A673 (cell line): ENCODE results near the gene CFD. TPM values are rescaled to one million over a fixed set of nuclear protein-coding genes. Genes with fewer than 3 reads are reported as not detected.
A peak's percentile ranks its signal among the peaks of the same experiment; 100 is the strongest.

Source experiments
- BruUV-seq: library from RNA; stranded (reverse); fragments of 400-500 nt; replicated peaks from 2 replicates; lab custom pipeline; 2021; lab: Mats Ljungman, UMichigan
- CTCF ChIA-PET: fragments of 300-600 bp; sonication (Branson Sonifier 250); formaldehyde crosslinking; loops from one replicate; lab custom pipeline; 2022; ENCODE audit warnings: antibody characterized with exemption; lab: Charles Lee
- POLR2A ChIA-PET: fragments of 300-600 bp; sonication (Branson Sonifier 250); formaldehyde crosslinking; loops from one replicate; lab custom pipeline; 2022; ENCODE audit warnings: antibody characterized with exemption; ENCODE audit not compliant: low non-redundant PET; lab: Charles Lee
- DNase-seq: peaks from one replicate; pipeline ENCODE4 v3.0.0-alpha.2; 2015; ENCODE audit warnings: low spot score
- H3K27ac ChIP-seq: fragments of 200-600 bp; sonication (generic); 2 replicates; pipeline ENCODE4 v1.5.1; 2016; ENCODE audit warnings: mixed run types, low read depth, mild to moderate bottlenecking, mixed read lengths, antibody characterized with exemption, low read length; ENCODE audit not compliant: poor library complexity, severe bottlenecking
- H3K27me3 ChIP-seq: fragments of 200-600 bp; sonication (generic); replicated peaks from 2 replicates; pipeline ENCODE4 v1.6.1; 2017; ENCODE audit warnings: mixed run types, low read depth, mild to moderate bottlenecking, mixed read lengths, antibody characterized with exemption, low read length; ENCODE audit not compliant: insufficient read depth, poor library complexity
- H3K36me3 ChIP-seq: fragments of 200-600 bp; sonication (generic); 2 replicates; pipeline ENCODE4 v1.6.1; 2016; ENCODE audit warnings: mixed run types, mild to moderate bottlenecking, mixed read lengths, antibody characterized with exemption, low read length; ENCODE audit not compliant: insufficient read depth, poor library complexity, severe bottlenecking
- H3K4me1 ChIP-seq: fragments of 200-600 bp; sonication (generic); 2 replicates; pipeline ENCODE4 v1.6.1; 2017; ENCODE audit warnings: mixed run types, mild to moderate bottlenecking, mixed read lengths, antibody characterized with exemption, low read length; ENCODE audit not compliant: insufficient read depth, poor library complexity, severe bottlenecking
- H3K4me3 ChIP-seq: fragments of 200-600 bp; sonication (generic); 2 replicates; pipeline ENCODE4 v1.5.1; 2016; ENCODE audit warnings: low read depth, mixed run types, mild to moderate bottlenecking, mixed read lengths, low read length; ENCODE audit not compliant: poor library complexity, severe bottlenecking
- H3K9me3 ChIP-seq: fragments of 200-600 bp; sonication (generic); 2 replicates; pipeline ENCODE4 v1.6.1; 2016; ENCODE audit warnings: mixed run types, low read depth, mild to moderate bottlenecking, mixed read lengths, antibody characterized with exemption, low read length; ENCODE audit not compliant: poor library complexity, severe bottlenecking
- EZH2 ChIP-seq: fragments of 200-600 bp; sonication (generic); IDR thresholded peaks from 2 replicates; pipeline ENCODE4 v1.6.1; 2017; ENCODE audit warnings: borderline replicate concordance, low read depth, mild to moderate bottlenecking, mixed read lengths, antibody characterized with exemption, low read length; ENCODE audit not compliant: poor library complexity, severe bottlenecking
- intact Hi-C: fragments of 100-400 bp; cut with micrococcal nuclease; formaldehyde crosslinking; loops from one replicate; pipeline ENCODE4 v1.10.0; 2022; ENCODE audit not compliant: unreplicated experiment
- total RNA-seq: library from RNA; stranded (reverse); gene quantifications from 2 replicates; pipeline ENCODE4 v1.2.3, GENCODE V29; 2021
- TF ChIP-seq, protein P1 (sequence below): fragments of 300-800, 200-600 bp; sonication (generic); conservative IDR thresholded peaks from 2 replicates; pipeline ENCODE4 v1.5.1; 2017; ENCODE audit warnings: low read depth, mild to moderate bottlenecking, antibody characterized with exemption, low read length, moderate library complexity, mixed read lengths

The CFD gene
- total RNA-seq, 1 experiment from 2014 or later = 1.1 TPM

DNA sequence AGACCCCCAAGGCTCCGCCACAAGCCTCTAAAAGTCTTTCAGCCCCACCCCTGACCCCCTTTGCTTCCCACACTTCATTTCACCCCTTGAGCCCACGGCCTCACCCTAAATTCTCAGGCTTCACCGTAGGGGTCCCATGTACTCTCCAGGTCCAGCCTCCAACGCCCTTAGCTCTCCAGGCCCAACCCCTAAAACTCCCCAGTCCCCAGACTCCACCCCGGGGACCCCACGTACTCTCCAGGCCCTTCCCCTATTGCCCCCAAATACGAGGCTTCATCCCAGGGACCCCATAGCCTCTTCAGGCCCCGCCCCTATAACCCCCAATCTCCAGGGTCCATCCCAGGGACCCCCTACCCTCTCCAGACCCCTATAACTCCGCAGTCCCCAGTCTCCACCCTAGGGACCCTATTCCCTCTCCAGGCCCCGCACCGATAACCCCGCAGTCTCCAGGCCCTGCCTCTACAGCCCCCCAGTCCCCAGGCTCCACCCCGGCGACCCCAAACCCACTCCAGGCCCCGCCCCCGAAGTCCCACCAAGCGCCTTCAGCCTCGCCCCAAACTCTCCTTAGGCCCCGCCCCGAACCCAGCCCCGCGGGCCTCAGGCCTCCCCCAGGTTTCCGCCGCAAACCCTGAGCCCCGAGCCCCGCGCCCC lies 32.9 kb downstream of the CFD start:
- TF ChIP-seq, protein P1, sequence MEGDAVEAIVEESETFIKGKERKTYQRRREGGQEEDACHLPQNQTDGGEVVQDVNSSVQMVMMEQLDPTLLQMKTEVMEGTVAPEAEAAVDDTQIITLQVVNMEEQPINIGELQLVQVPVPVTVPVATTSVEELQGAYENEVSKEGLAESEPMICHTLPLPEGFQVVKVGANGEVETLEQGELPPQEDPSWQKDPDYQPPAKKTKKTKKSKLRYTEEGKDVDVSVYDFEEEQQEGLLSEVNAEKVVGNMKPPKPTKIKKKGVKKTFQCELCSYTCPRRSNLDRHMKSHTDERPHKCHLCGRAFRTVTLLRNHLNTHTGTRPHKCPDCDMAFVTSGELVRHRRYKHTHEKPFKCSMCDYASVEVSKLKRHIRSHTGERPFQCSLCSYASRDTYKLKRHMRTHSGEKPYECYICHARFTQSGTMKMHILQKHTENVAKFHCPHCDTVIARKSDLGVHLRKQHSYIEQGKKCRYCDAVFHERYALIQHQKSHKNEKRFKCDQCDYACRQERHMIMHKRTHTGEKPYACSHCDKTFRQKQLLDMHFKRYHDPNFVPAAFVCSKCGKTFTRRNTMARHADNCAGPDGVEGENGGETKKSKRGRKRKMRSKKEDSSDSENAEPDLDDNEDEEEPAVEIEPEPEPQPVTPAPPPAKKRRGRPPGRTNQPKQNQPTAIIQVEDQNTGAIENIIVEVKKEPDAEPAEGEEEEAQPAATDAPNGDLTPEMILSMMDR = no peak
- TF ChIP-seq EZH2 = no peak
- H3K9me3 ChIP-seq = no peaks in the 10 kb centered on the region
- DNase-seq = peak; percentile 52
- CTCF ChIA-PET = no interaction called here
- POLR2A ChIA-PET = no interaction called here
- BruUV-seq = no TSS peak
- no peaks in the 10 kb centered on the region for H3K4me1 ChIP-seq
- intact Hi-C loops = no loop called here
- no peaks in the 10 kb centered on the region for H3K27me3 ChIP-seq
- peak overlapping the region; percentile 82 for H3K4me3 ChIP-seq
- peak overlapping the region; percentile 98 for H3K27ac ChIP-seq
- peaks cover 24% of the 10 kb centered on the region for H3K36me3 ChIP-seq

DNA sequence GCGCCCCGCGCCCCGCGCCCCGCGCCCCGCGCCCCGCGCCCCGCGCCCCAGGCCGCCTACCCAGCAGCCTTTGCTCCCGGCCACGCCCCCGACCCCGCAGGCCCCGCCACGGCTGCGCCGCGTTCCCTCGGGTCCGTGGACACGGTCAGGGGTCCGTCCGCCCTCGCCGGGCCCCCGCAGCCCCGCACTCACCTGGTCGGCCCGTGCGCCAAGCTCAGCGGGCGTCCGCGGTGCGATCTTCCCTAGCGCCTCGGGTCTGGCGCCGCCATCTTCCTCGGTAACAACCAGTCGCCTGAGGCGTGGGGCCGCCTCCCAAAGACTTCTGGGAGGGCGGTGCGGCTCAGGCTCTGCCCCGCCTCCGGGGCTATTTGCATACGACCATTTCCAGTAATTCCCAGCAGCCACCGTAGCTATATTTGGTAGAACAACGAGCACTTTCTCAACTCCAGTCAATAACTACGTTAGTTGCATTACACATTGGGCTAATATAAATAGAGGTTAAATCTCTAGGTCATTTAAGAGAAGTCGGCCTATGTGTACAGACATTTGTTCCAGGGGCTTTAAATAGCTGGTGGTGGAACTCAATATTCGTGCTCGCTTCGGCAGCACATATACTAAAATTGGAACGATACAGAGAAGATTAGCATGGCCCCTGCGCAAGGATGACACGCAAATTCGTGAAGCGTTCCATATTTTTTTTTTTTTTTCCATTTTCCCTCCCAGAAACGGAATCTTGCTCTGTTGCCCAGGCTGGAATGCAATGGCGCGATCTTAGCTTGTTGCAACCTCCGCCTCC lies 33.6 kb downstream of the CFD start, which contains the start of the genes MED16 and RNU6-9:
MED16 (minus strand) TSS at position 294 of the 796 bp plus-strand sequence. CDS start 2,056 bp downstream, outside the sequence.
RNU6-9 (plus strand) TSS at position 591 of the 796 bp plus-strand sequence.
- CTCF ChIA-PET = no interaction called here
- Histone ChIP-seq H3K4me3 (peak within 1 kb of the TSS; percentile 82), H3K9me3 (no peaks in the 10 kb centered on the region), H3K27ac (peak within 1 kb of the TSS; percentile 98), H3K27me3 (no peaks in the 10 kb centered on the region), H3K36me3 (peaks cover 21% of the 10 kb centered on the region), H3K4me1 (no peaks in the 10 kb centered on the region)
- POLR2A ChIA-PET = interaction anchor here (1.0 kb wide), 1 partner anchor 100 kb away, joined by 3 read pairs; no protein-coding TSS in a partner anchor
- intact Hi-C loops = no loop called here
- no TSS peak for BruUV-seq
- peak; percentile 95 for DNase-seq
- TF ChIP-seq, protein P1 = no peak
- no peak for TF ChIP-seq EZH2

DNA sequence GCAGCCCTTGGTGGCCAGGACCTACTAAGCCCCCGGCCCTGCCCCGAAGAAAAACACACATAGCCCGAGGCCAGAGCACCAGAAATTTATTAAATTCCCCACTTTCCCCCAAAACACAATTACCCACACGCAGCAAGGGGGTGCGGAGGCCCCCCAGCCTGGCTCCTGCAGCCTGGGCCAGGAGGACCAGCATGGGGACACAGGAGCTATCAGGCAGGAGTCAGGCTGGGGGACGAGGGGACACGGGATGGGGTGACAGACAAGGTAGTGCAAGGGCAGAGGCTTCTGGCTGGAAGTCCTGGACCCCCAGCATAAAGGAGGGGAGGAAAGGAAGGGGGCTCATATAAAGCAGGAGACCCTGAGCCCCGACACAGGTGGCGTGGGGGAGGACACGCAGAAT lies 37.0 kb downstream of the CFD start:
- Histone ChIP-seq H3K4me3 (no peak overlapping the region), H3K9me3 (no peaks in the 10 kb centered on the region), H3K27ac (no peak overlapping the region), H3K27me3 (no peaks in the 10 kb centered on the region), H3K4me1 (no peaks in the 10 kb centered on the region), H3K36me3 (peaks cover 4% of the 10 kb centered on the region)
- ChIA-PET POLR2A (no interaction called here), CTCF (no interaction called here)
- BruUV-seq = no TSS peak
- no peak for TF ChIP-seq EZH2
- TF ChIP-seq, protein P1 = no peak
- DNase-seq = no peak
- intact Hi-C loops = no loop called here
